Measurements from ENCODE around the gene LRRC45. TPM values are rescaled to one million over a fixed set of nuclear protein-coding genes. Genes with fewer than 3 reads are reported as not detected.

Gene LRRC45
- total RNA-seq, 1 experiment from 2014 or later: 40.1 TPM

GRCh38 chr17:82012261-82012639 lies 10.9 kb upstream of the LRRC45 start (continued):
- TF ChIP-seq POLR2A (IDR thresholded peaks at IDR 0.05; ENCODE audit: borderline replicate concordance, extremely low read depth, insufficient read depth, insufficient read length): no peak
- TF ChIP-seq JUND (IDR thresholded peaks at IDR 0.05): no peak
- TF ChIP-seq FOSL1 (IDR thresholded peaks at IDR 0.05; ENCODE audit: low read depth): no peak
- TF ChIP-seq, protein P1, sequence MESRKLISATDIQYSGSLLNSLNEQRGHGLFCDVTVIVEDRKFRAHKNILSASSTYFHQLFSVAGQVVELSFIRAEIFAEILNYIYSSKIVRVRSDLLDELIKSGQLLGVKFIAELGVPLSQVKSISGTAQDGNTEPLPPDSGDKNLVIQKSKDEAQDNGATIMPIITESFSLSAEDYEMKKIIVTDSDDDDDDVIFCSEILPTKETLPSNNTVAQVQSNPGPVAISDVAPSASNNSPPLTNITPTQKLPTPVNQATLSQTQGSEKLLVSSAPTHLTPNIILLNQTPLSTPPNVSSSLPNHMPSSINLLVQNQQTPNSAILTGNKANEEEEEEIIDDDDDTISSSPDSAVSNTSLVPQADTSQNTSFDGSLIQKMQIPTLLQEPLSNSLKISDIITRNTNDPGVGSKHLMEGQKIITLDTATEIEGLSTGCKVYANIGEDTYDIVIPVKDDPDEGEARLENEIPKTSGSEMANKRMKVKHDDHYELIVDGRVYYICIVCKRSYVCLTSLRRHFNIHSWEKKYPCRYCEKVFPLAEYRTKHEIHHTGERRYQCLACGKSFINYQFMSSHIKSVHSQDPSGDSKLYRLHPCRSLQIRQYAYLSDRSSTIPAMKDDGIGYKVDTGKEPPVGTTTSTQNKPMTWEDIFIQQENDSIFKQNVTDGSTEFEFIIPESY (IDR thresholded peaks at IDR 0.05; ENCODE audit: extremely low read depth, insufficient replicate concordance, low read length): no peak
- TF ChIP-seq ZNF274 (IDR thresholded peaks at IDR 0.05; ENCODE audit: low read depth, low read length): no peak
- no peak for TF ChIP-seq MAX (IDR thresholded peaks at IDR 0.05)

DNA sequence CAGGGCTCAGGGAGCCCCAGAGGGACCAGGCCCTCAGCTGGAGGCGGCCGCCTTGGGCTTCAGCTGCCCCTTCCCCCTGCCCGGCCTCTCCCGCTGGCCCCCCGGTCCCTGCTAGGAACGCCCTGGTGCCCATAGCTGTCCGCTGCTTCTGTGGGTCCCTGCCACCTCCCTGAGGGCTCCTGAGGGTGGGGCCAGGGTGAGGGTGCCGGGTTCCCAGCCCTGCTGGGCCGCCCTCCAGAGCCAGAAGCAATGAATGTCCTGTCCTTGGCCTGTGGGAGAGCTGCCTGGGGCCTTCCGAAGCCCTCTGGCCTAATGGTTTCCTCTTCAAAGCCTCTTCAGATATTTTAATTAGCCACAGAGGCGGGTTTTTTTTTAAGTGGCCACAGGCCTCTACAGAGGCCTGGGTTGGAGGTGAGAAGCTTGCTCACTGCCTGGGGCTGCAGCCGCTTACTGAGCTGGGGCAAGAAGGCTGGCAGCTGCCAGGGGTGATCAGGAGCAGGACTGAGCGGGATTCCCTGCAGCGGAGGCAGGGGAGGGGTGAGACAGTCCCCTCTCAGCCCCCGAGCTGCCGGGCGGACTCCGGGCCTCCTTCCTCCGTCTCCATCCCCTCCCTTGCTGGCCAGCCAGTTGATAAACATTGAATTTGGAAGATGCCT lies 10.3 kb upstream of the LRRC45 start:
- no peak overlapping the region for H2AFZ ChIP-seq (ENCODE audit: low read depth, low read length, poor library complexity, severe bottlenecking)
- no peaks in the 10 kb centered on the region for H3K27me3 ChIP-seq (ENCODE audit: insufficient read depth, low read length)
- DNase-seq (ENCODE audit: low read depth, low spot score) (no peak), ATAC-seq (no peak)
- no peak overlapping the region for H3K4me3 ChIP-seq (replicated peaks in 1 of 2; ENCODE audit: low read depth in 1 of 2, low read length in 2 of 2)
- intact Hi-C loops (cut with micrococcal nuclease): no loop called here
- H3K9me2 ChIP-seq (ENCODE audit: insufficient read depth): no peaks in the 10 kb centered on the region
- RAD21 ChIA-PET (ENCODE audit: low non-redundant PET in 1 of 2, low total read pairs in 2 of 2, uncharacterized antibody in 2 of 2, unreplicated experiment in 2 of 2): no interaction called here
- no peaks in the 10 kb centered on the region for H3K79me2 ChIP-seq (ENCODE audit: insufficient read depth, low read length)
- H3K36me3 ChIP-seq (ENCODE audit: control insufficient read depth in 1 of 2, insufficient read depth in 2 of 2, low read length in 2 of 2): no peaks in the 10 kb centered on the region
- POLR2A ChIA-PET: no interaction called here
- no peaks in the 10 kb centered on the region for H3K4me1 ChIP-seq (ENCODE audit: control insufficient read depth in 1 of 2, insufficient read depth in 2 of 2, low read length in 2 of 2)
- no peak overlapping the region for H3K9ac ChIP-seq (ENCODE audit: low read length)
- no peak overlapping the region for H3K4me2 ChIP-seq (ENCODE audit: low read length)
- TF ChIP-seq, protein P1 (IDR thresholded peaks at IDR 0.05; ENCODE audit: extremely low read depth, insufficient replicate concordance, low read length): no peak
- peak; percentile 10; the same call in 1 of the 2 replicates for TF ChIP-seq ZFX (IDR thresholded peaks at IDR 0.05)
- H3K27ac ChIP-seq (ENCODE audit: low read depth, low read length): no peak overlapping the region; the same call in 1 of the 2 replicates
- CTCF ChIA-PET: interaction anchor here (1.1 to 1.4 kb wide), 2 partner anchors 10 to 53 kb away, joined by 3 read pairs; partner anchors contain the start of genes CENPX and LRRC45
- BruUV-seq (replicated peaks): no TSS peak
- no peaks in the 10 kb centered on the region for H4K20me1 ChIP-seq (ENCODE audit: insufficient read depth)
- H3K9me3 ChIP-seq (ENCODE audit: control insufficient read depth in 1 of 2, insufficient read depth in 1 of 2, low read depth in 1 of 2, low read length in 2 of 2): no peaks in the 10 kb centered on the region
